GM21515 (cell line): ENCODE data around the gene KCND3.

Experiments used
- ATAC-seq: cut with Tn5 transposase; IDR thresholded peaks from one replicate; pipeline ENCODE4 v1.9.1; 2021; ENCODE audit not compliant: unreplicated experiment

KCND3 gene

GRCh38 chr1:111733992-111734341, 255.5 kb downstream of the KCND3 start:
- ATAC-seq: no peak

DNA sequence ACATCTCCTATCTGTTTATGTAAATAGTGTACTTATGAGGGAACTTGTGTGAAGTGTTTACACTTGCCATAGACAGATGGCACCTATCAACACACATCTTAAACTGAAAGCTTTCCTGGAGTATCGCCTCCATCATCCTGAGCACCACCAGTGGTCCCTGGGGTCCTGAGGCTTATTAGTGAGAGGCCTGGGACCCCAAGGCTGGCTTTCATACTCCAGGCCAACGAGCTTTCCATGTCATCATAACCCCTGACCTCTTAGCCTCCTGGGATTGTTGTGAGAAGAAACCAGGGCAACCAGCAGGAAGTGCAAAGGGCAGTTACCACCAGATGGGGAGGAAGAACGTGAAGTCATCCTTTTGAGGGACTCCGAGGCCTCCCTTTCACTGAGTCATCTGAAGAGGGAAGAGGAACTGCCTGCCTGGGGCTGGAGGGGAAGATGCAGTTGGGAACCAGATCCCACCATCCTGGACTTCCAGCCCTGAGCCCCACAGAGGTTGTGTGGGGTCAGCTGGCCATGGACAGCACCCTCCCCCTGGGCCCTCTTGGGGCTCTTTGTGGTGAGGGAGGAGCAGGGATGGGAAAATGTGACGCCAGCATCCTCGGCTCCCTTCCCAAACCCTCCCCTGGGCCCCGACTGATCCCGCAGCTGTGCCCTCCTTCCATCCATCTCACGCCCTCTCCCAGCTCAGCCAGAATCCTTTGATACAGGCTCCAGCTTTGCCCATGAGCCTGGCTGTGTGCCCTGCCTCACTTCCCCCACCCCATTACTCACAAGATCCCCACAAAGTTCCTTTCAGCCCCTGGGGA, 256.1 kb downstream of the KCND3 start:
- ATAC-seq: no peak

- no peak for ATAC-seq
These were observed 256.8 kb downstream of the KCND3 start for GRCh38 chr1:111732718-111733117.

- no peak for ATAC-seq
These were observed 257.5 kb downstream of the KCND3 start for GRCh38 chr1:111731956-111732355.

GRCh38 chr1:111730706-111731105, 258.8 kb downstream of the KCND3 start:
- no peak for ATAC-seq

DNA sequence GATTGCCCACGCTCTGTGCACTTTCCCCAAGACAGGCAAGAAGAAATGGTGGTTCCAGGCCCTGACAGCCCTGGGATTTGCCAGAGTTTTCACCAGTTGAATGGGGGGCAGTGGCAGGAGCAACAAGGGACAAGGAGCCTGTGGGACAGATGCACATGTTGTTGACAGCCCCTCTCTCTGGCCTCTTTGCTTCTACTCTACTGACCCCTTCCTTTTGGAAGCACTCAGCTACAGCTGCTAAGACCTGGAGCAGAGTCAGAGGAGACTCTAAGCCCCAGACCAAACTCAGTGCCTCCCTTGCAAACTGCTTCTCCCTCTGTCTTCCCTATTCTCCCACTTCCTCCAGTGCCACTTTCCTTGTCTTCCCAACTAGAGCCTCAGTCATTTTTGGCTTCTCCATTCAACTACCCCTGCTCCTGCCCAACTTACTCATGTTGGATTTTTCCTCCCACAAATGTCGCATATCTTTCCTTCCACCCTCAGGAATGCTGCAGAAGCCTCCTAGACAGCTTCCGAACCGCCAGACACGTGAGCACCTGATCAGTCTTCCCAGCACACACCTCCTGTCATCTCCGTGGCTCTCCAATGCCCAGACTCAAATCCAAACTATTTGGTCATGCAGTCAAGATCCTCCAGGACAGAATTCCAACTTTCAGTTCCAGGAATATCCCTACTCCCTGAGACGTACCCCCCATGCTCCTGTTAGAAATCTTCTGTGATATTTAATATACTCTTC, 259.4 kb downstream of the KCND3 start:
- ATAC-seq: no peak

DNA sequence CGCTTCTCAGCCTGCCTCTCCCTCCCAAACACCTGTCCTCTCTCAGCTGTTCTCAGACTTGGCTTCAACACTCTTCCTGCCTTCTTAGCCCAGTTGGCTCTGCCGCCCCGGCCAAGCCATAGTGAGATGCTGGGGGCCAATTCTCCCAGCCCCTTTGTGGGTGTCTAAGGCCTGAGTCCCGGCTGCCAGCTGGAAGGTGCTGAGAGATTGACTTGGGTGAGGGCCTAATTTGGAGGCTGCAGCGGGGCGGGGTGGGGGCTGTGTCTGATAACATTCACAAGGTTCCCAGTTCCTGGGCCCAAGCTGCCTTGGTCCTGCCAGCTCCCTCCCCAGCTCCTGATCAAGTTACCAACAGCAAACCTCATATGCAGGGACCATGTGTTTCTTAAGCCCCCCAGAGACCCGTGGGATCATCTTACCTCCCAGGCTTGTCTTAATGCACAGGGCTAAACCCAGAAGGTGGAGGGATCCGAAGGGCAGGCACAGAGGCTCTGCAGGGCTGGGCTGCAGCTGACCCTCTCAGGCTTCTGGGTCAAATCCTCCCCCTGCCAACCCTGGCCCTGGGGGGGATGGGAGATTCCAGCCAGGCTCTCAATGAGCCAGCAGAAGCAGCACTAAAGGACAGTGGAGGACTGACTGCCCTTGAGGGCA, 260.1 kb downstream of the KCND3 start:
- ATAC-seq: no peak

DNA sequence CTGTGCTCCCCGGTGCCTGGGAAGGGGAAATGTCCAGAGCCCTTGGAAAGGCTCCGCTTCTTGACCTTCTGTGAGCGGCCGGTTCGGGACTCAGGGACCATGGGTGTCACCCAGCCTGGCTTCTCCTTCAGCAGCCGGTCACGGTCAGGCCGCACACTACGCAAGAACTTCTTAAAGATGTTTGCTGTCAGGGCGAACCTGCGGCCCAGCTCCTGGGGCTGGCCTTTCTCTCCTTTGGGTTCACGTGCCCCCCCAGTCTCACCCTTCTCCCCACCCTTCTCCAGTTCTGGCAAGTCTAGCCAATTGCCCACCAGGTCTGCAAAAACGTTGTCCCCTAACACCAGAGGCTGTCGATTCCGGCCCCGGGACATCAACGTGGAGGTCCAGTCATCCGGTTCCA, 262.4 kb downstream of the KCND3 start:
- ATAC-seq: no peak

DNA sequence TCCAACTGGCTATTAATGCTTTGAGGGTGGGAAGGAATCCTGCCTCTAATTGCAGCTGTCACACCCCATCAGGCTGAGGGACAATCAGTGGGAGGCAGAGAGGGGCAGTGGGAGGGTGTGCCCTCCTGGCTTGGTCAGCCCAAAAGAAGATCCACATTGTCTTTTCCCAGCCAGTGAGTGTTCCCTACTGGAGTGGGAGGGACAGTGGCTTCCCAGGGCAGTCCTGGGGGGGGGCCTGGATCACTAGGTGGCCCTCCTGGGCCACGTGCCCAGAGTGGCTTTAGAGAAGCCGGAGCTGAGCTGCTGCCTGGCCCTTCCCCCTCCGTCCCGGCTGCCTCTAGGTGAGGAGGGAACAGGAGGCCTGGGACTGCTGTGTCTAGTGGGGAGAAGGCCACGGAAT, 264.3 kb downstream of the KCND3 start:
- ATAC-seq: no peak

GRCh38 chr1:111723871-111724270, 265.6 kb downstream of the KCND3 start:
- ATAC-seq: no peak

- ATAC-seq: no peak
These were observed 266.2 kb downstream of the KCND3 start for GRCh38 chr1:111723091-111723806.

- no peak for ATAC-seq
These were observed 268.3 kb downstream of the KCND3 start for GRCh38 chr1:111720977-111721786.
